ENCODE measurements around the gene DAGLB. TPM values are rescaled to one million over a fixed set of nuclear protein-coding genes. Genes with fewer than 3 reads are reported as not detected.

DAGLB gene
- total RNA-seq, 3 donors from 2014 or later (not counting 1 experiment from before 2014, with no cell fraction given), result 20.3 to 25.6 (median 25.2) TPM

DNA sequence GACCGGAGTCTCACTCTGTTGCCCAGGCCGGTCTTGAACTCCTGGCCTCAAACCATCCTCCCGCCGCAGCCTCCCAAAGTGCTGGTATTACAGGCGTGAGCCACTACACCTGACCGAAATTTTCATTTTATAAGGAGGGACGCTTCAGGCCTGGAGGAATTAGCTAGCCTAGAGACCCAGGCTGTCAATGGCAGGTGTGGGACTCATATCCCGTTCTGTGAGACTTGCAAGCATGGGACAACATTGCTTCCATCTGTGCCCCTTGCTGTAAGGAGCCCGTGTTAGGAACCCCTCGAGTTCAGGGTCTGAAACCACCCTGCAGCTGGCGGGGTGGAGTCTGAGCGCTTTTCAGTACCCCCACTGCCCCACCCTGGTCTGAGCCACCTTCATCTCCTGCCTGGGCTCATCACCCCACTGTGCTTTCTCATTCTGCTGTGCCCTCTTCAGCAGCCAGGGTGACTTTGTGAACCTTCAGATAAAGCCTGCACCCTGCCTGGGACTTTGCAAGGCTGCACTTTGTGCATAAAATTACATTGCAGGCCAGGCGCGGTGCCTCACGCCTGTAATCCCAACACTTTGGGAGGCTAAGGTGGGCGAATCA is 1.3 kb upstream of the DAGLB start:
- Mint-ChIP-seq H3K4me3 (peak overlapping the region; percentile 60), H3K27me3 (ENCODE audit: low read depth in 2 of 2) (no peaks in the 10 kb centered on the region), H3K36me3 (no peaks in the 10 kb centered on the region), H3K9me3 (no peaks in the 10 kb centered on the region), H3K27ac (peak overlapping the region; percentile 43 to 95), H3K4me1 (peaks cover 20 to 27% of the 10 kb centered on the region in 2 donors)
- WGBS (ENCODE audit: insufficient coverage), result 90% methylated on average over 16 of the region's 16 CpGs
- TF ChIP-seq, protein P1, sequence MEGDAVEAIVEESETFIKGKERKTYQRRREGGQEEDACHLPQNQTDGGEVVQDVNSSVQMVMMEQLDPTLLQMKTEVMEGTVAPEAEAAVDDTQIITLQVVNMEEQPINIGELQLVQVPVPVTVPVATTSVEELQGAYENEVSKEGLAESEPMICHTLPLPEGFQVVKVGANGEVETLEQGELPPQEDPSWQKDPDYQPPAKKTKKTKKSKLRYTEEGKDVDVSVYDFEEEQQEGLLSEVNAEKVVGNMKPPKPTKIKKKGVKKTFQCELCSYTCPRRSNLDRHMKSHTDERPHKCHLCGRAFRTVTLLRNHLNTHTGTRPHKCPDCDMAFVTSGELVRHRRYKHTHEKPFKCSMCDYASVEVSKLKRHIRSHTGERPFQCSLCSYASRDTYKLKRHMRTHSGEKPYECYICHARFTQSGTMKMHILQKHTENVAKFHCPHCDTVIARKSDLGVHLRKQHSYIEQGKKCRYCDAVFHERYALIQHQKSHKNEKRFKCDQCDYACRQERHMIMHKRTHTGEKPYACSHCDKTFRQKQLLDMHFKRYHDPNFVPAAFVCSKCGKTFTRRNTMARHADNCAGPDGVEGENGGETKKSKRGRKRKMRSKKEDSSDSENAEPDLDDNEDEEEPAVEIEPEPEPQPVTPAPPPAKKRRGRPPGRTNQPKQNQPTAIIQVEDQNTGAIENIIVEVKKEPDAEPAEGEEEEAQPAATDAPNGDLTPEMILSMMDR (IDR thresholded peaks at IDR 0.05), result no peak
- Histone ChIP-seq H3K9me3 (ENCODE audit: control insufficient read depth, insufficient read depth, low read length) (no peaks in the 10 kb centered on the region), H3K4me1 (ENCODE audit: control insufficient read depth, insufficient read depth, low read length) (peaks cover 19% of the 10 kb centered on the region), H3K27me3 (ENCODE audit: control insufficient read depth, insufficient read depth, low read length) (no peaks in the 10 kb centered on the region), H3K36me3 (ENCODE audit: control insufficient read depth, insufficient read depth, low read length) (peaks cover 9% of the 10 kb centered on the region), H3K27ac (ENCODE audit: low read length) (no peak overlapping the region), H3K4me3 (ENCODE audit: low read length) (no peak overlapping the region)
- peak in 1 of 2 donors; percentile 20 for DNase-seq
- no peak for ATAC-seq
- intact Hi-C loops (cut with micrococcal nuclease), result no loop called here

DNA sequence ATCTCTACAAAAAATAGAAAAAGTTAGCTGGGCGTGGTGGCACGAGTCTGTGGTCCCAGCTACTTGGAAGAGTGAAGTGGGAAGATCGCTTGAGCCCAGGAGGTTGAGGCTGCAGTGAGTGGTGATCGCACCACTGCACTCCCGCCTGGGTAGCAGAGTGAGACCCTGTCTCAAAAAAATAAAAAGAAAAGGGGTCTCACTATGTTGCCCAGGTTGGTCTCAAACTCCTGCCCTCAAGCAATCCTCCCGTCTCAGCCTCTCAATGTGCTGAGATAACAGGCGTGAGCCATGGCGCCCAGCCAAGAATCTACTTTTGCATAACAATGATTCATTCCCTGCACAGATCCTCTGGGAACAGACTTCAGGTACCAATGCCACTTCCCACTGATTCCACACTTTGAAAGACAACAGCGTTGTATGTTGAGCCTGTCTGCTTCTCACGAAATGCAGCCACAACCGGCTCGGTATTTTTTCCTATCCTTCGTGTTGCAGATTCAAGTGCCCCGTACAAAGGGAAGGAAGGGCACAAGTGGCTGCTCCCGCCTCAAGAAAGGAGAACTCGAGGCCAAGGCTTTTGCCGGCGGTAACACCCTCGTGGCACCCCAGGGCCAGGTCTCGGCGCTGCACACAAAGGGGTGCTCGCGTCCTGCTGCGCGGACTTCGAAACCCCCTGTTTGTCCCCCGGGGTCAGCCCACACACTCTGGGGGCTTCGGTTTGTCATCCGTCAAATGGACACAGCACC is 745 bp downstream of the DAGLB start:
- Mint-ChIP-seq H3K4me3 (peak overlapping the region; percentile 94), H3K36me3 (no peaks in the 10 kb centered on the region), H3K27ac (peak overlapping the region; percentile 95), H3K9me3 (no peaks in the 10 kb centered on the region), H3K27me3 (ENCODE audit: low read depth in 2 of 2) (no peaks in the 10 kb centered on the region), H3K4me1 (peaks cover 25 to 36% of the 10 kb centered on the region in 2 donors)
- H3K36me3 ChIP-seq (ENCODE audit: control insufficient read depth, insufficient read depth, low read length), result peaks cover 16% of the 10 kb centered on the region
- 13% methylated on average over 29 of the region's 29 CpGs for WGBS (ENCODE audit: insufficient coverage)
- peak; percentile 6 to 49 (median 14) for ATAC-seq
- peak; percentile 21 to 56 for DNase-seq
- intact Hi-C loops (cut with micrococcal nuclease), result no loop called here
- peaks cover 19% of the 10 kb centered on the region for H3K4me1 ChIP-seq (ENCODE audit: control insufficient read depth, insufficient read depth, low read length)
- TF ChIP-seq, protein P1 (IDR thresholded peaks at IDR 0.05), result no peak
- H3K27me3 ChIP-seq (ENCODE audit: control insufficient read depth, insufficient read depth, low read length), result no peaks in the 10 kb centered on the region
- H3K4me3 ChIP-seq (ENCODE audit: low read length), result peak overlapping the region; percentile 89
- peak overlapping the region; percentile 72 for H3K27ac ChIP-seq (ENCODE audit: low read length)
- H3K9me3 ChIP-seq (ENCODE audit: control insufficient read depth, insufficient read depth, low read length), result no peaks in the 10 kb centered on the region

DNA sequence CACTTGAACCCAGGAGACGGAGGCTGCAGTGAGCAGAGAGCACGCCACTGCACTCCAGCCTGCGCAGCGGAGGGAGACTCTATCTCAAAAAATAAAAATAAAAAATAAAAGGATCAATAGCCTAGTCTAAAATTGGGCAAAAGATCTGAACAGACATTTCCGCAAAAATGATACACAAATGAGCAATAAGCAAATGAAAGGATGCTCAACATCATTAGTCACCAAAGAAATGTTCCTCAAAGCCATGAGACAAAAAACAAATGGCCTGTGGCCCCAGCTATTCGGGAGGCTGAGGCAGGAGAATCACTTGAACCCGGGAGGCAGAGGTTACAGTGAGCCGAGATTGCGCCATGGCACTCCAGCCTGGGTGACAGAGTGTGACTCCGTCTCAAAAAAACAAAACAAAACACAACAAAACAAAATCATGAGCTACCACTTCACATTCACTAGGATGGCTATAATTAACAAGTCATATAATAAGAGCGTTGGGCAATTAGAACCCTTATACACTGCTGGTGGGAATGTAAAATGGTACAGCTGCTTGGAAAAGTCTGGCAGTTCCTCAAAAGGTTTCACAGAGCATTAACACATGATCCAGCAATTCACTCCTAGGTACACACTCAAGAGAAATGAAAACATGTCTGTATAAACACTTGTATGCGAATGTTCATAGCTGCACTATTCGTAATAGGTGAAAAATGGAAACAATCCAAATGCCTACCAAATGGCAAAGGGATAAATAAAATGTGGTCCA is 3.1 kb downstream of the DAGLB start:
- ATAC-seq, result no peak

More for the DNA sequence above, 3.1 kb downstream of the DAGLB start:
- intact Hi-C loops (cut with micrococcal nuclease), result no loop called here
- H3K27ac ChIP-seq (ENCODE audit: low read length), result no peak overlapping the region
- no peak overlapping the region for H3K4me3 ChIP-seq (ENCODE audit: low read length)
- H3K27me3 ChIP-seq (ENCODE audit: control insufficient read depth, insufficient read depth, low read length), result no peaks in the 10 kb centered on the region
- Mint-ChIP-seq H3K4me1 (peaks cover 28 to 37% of the 10 kb centered on the region in 2 donors), H3K27ac (no peak overlapping the region), H3K36me3 (no peaks in the 10 kb centered on the region), H3K4me3 (peak overlapping the region; percentile 29), H3K27me3 (ENCODE audit: low read depth in 2 of 2) (no peaks in the 10 kb centered on the region), H3K9me3 (no peaks in the 10 kb centered on the region)
- no peak for DNase-seq
- 96% methylated on average over 12 of the region's 13 CpGs for WGBS (ENCODE audit: insufficient coverage)
- no peaks in the 10 kb centered on the region for H3K9me3 ChIP-seq (ENCODE audit: control insufficient read depth, insufficient read depth, low read length)
- H3K36me3 ChIP-seq (ENCODE audit: control insufficient read depth, insufficient read depth, low read length), result peaks cover 19% of the 10 kb centered on the region
- peaks cover 19% of the 10 kb centered on the region for H3K4me1 ChIP-seq (ENCODE audit: control insufficient read depth, insufficient read depth, low read length)
- TF ChIP-seq, protein P1 (IDR thresholded peaks at IDR 0.05), result no peak
